Endothelial cell of umbilical vein (primary cell): ENCODE results near the gene ABR. TPM values are rescaled to one million over a fixed set of nuclear protein-coding genes. Genes with fewer than 3 reads are reported as not detected.

Experiments used
- BruUV-seq: library from RNA; stranded (reverse); fragments of 400-500 nt; replicated peaks from 2 replicates; lab custom pipeline; 2021; lab: Mats Ljungman, UMichigan
- CTCF ChIA-PET: fragments of 300-600, 350-600 bp; sonication (Branson Sonifier 250); formaldehyde crosslinking; loops from one replicate; lab custom pipeline; 2021; ENCODE audit warnings: antibody characterized with exemption, inconsistent platforms; lab: Charles Lee
- POLR2A ChIA-PET: fragments of 300-600, 350-600 bp; sonication (Branson Sonifier 250); formaldehyde crosslinking; loops from one replicate; lab custom pipeline; 2021; ENCODE audit warnings: antibody characterized with exemption, inconsistent platforms; lab: Charles Lee
- DNase-seq: peaks from one replicate; pipeline ENCODE4 v3.0.0-alpha.2; 2011; ENCODE audit warnings: low read depth, low spot score
- FAIRE-seq: peaks from 2 replicates; lab custom pipeline; 2011; peaks lifted over from hg19 to GRCh38; lab: Jason Lieb, UNC
- H2AFZ ChIP-seq: 2 replicates; pipeline ENCODE4 v1.6.0; 2012; ENCODE audit warnings: low read depth, low read length, control low read depth, inconsistent platforms
- H3K27ac ChIP-seq: 2 replicates; pipeline ENCODE4 v1.5.1; 2011; ENCODE audit warnings: low read depth, mild to moderate bottlenecking, control low read depth, low read length, moderate library complexity; ENCODE audit not compliant: insufficient read depth
- H3K27me3 ChIP-seq, 2 experiments: 2 replicates each; pipeline versions ENCODE4 v1.6.0 to v1.6.1; 2011; ENCODE audit warnings: low read length in 2 of 2, mixed read lengths in 1 of 2; ENCODE audit not compliant: control insufficient read depth in 2 of 2, insufficient read depth in 2 of 2
- H3K36me3 ChIP-seq, 2 experiments: 2 replicates in 1 of 2; 3 replicates in 1 of 2; pipeline ENCODE4 v1.5.1; 2011; ENCODE audit warnings: low read length in 2 of 2, mild to moderate bottlenecking in 1 of 2, moderate library complexity in 1 of 2; ENCODE audit not compliant: control insufficient read depth in 2 of 2, insufficient read depth in 2 of 2; ENCODE audit errors: extremely low read depth in 1 of 2
- H3K4me1 ChIP-seq: 3 replicates; pipeline ENCODE4 v1.5.1; 2011; ENCODE audit warnings: mild to moderate bottlenecking, low read length; ENCODE audit not compliant: control insufficient read depth, insufficient read depth; ENCODE audit errors: extremely low read depth
- H3K4me2 ChIP-seq: 2 replicates; pipeline ENCODE4 v1.6.1; 2011; ENCODE audit warnings: low read length, control low read depth, mixed read lengths; ENCODE audit not compliant: insufficient read depth
- H3K4me3 ChIP-seq, 3 experiments: fragments of 200-600 bp in 1 of 3; sonication (generic), shearing (Covaris generic) in 1 of 3; replicated peaks in 1 of 3; 2 replicates each; pipeline ENCODE4 v1.5.1; 2011 to 2016; ENCODE audit warnings: control low read depth in 3 of 3, low read length in 3 of 3, mild to moderate bottlenecking in 2 of 3, inconsistent platforms in 1 of 3, low read depth in 1 of 3, moderate library complexity in 1 of 3; ENCODE audit not compliant: insufficient read depth in 1 of 3
- H3K79me2 ChIP-seq: 2 replicates; pipeline ENCODE4 v1.6.0; 2012; ENCODE audit warnings: low read length, inconsistent platforms; ENCODE audit not compliant: control insufficient read depth, insufficient read depth
- H3K9ac ChIP-seq: replicated peaks from 2 replicates; pipeline ENCODE3; 2011; ENCODE audit warnings: low read length, control low read depth; ENCODE audit not compliant: insufficient read depth; ENCODE audit errors: extremely low read depth
- H3K9me1 ChIP-seq: replicated peaks from 3 replicates; pipeline ENCODE4 v1.6.0; 2011; ENCODE audit warnings: mild to moderate bottlenecking, low read length; ENCODE audit not compliant: control insufficient read depth, insufficient read depth; ENCODE audit errors: extremely low read depth
- H3K9me3 ChIP-seq: replicated peaks from 2 replicates; pipeline ENCODE4 v1.5.1; 2012; ENCODE audit warnings: low read length, inconsistent platforms; ENCODE audit not compliant: control insufficient read depth, insufficient read depth
- H4K20me1 ChIP-seq: replicated peaks from 2 replicates; pipeline ENCODE3; 2011; ENCODE audit warnings: mild to moderate bottlenecking, low read length; ENCODE audit not compliant: control insufficient read depth, insufficient read depth; ENCODE audit errors: extremely low read depth
- EZH2 ChIP-seq: IDR thresholded peaks from 2 replicates; pipeline ENCODE4 v1.6.1; 2012; ENCODE audit warnings: borderline replicate concordance, low read depth, mild to moderate bottlenecking, moderate library complexity, low read length, inconsistent platforms; ENCODE audit not compliant: severe bottlenecking
- FOS ChIP-seq: IDR thresholded peaks from 2 replicates; pipeline ENCODE4 v1.6.1; 2011; ENCODE audit warnings: mild to moderate bottlenecking, low read length, moderate library complexity, borderline replicate concordance; ENCODE audit not compliant: insufficient read depth
- GATA2 ChIP-seq: IDR thresholded peaks from 2 replicates; pipeline ENCODE4 v1.7.0; 2011; ENCODE audit warnings: low read depth, mild to moderate bottlenecking, moderate library complexity, mixed read lengths, low read length; ENCODE audit not compliant: insufficient read length, insufficient read depth
- JUN ChIP-seq: IDR thresholded peaks from 2 replicates; pipeline ENCODE4 v1.6.1; 2011; ENCODE audit warnings: borderline replicate concordance, low read depth; ENCODE audit not compliant: insufficient read length, insufficient read depth
- MYC ChIP-seq: IDR thresholded peaks from one replicate; pipeline ENCODE4 v1.6.1; 2011; ENCODE audit warnings: mild to moderate bottlenecking, low read depth, low read length
- POLR2A ChIP-seq: IDR thresholded peaks from 2 replicates; pipeline ENCODE4 v1.6.1; 2012; ENCODE audit warnings: low read depth, mild to moderate bottlenecking, control low read depth, low read length
- POLR2AphosphoS5 ChIP-seq: IDR thresholded peaks from 2 replicates; pipeline ENCODE4 v1.6.1; 2012; ENCODE audit warnings: low read depth, mild to moderate bottlenecking, control low read depth, low read length, moderate library complexity; ENCODE audit not compliant: insufficient read depth
- dilution Hi-C: fragments of 300-500 bp; cut with MboI; formaldehyde crosslinking; loops from one replicate; pipeline ENCODE4 v1.15.0; 2019; ENCODE audit warnings: low sequenced_read_pairs; ENCODE audit not compliant: extremely low pct_ligation_motif_present
- intact Hi-C: fragments of 100-400 bp; cut with micrococcal nuclease; formaldehyde crosslinking; loops from one replicate; pipeline ENCODE4 v1.10.0; 2022
- polyA plus RNA-seq, 4 experiments: library from polyadenylated mRNA; depleted of rRNA in 3 of 4; stranded (reverse) in 3 of 4; unstranded in 1 of 4; fragments of >200 nt; gene quantifications; 2 replicates each; pipeline versions ENCODE4 v1.2.1 to v1.2.3, GENCODE V29; 2011 to 2012; ENCODE audit warnings: missing spikeins in 1 of 4
- total RNA-seq: library from RNA; stranded (reverse); gene quantifications from 2 replicates; pipeline ENCODE4 v1.2.3, GENCODE V29; 2021
- TF ChIP-seq, protein P1 (sequence below), 2 donors: IDR thresholded peaks; 1 replicate in 1 of 2; 2 replicates in 1 of 2; pipeline ENCODE4 v1.5.1; 2011; ENCODE audit warnings: low read length in 2 of 2, mild to moderate bottlenecking in 2 of 2, moderate library complexity in 2 of 2, control low read depth in 1 of 2, inconsistent platforms in 1 of 2, low read depth in 1 of 2; ENCODE audit not compliant: insufficient read depth in 1 of 2; ENCODE audit errors: extremely low read depth in 1 of 2
- TF ChIP-seq, protein P2 (sequence below): IDR thresholded peaks from 2 replicates; pipeline ENCODE4 v1.6.1; 2011; ENCODE audit not compliant: insufficient read depth, insufficient read length

ABR gene
- total and polyA plus RNA-seq, 2 donors (not counting 3 experiments of a cell fraction or from before 2014, with no cell fraction given): 83.5 to 96.8 TPM

DNA sequence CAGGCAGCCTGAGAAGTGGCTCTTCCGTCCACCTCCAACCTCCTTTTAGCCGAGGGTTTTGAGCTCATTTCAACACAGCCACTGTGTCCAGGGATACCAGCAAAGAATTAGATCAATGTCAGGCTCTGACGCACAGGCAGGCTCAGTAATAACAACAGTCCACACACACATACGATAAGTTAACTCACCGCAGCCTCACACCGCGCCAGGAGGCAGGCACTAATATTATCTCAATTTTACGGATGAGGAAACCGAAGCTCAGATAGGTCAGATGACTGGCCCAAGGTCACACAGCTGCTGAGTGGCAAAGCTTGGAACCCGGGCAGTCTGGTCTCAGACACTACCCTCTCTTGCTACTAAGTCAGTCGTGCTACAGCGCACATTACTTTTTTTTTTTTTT, 22.9 kb downstream of the ABR start:
- Histone ChIP-seq H4K20me1 (no peaks in the 10 kb centered on the region), H3K36me3 (peaks cover 0 to 2% of the 10 kb centered on the region in 2 experiments), H3K27me3 (no peaks in the 10 kb centered on the region), H3K4me3 (no peak overlapping the region), H3K4me1 (no peaks in the 10 kb centered on the region), H3K9me1 (no peaks in the 10 kb centered on the region), H3K9me3 (no peaks in the 10 kb centered on the region), H3K4me2 (no peak overlapping the region), H2AFZ (no peak overlapping the region), H3K79me2 (no peaks in the 10 kb centered on the region), H3K9ac (no peak overlapping the region), H3K27ac (no peak overlapping the region)
- ChIA-PET POLR2A (no interaction called here), CTCF (interaction anchor here (0.5 to 1.6 kb wide), 6 partner anchors 9 to 323 kb away, joined by 3 to 12 read pairs (median 4); no protein-coding TSS in a partner anchor)
- DNase-seq (no peak), FAIRE-seq (no peak)
- dilution Hi-C loops (no loop called here), intact Hi-C loops (no loop called here)
- TF ChIP-seq EZH2 (no peak), GATA2 (no peak)
- TF ChIP-seq, protein P1, sequence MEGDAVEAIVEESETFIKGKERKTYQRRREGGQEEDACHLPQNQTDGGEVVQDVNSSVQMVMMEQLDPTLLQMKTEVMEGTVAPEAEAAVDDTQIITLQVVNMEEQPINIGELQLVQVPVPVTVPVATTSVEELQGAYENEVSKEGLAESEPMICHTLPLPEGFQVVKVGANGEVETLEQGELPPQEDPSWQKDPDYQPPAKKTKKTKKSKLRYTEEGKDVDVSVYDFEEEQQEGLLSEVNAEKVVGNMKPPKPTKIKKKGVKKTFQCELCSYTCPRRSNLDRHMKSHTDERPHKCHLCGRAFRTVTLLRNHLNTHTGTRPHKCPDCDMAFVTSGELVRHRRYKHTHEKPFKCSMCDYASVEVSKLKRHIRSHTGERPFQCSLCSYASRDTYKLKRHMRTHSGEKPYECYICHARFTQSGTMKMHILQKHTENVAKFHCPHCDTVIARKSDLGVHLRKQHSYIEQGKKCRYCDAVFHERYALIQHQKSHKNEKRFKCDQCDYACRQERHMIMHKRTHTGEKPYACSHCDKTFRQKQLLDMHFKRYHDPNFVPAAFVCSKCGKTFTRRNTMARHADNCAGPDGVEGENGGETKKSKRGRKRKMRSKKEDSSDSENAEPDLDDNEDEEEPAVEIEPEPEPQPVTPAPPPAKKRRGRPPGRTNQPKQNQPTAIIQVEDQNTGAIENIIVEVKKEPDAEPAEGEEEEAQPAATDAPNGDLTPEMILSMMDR (IDR thresholded peaks at IDR 0.05; ENCODE audit: extremely low read depth in 1 of 2, insufficient read depth in 1 of 2, low read depth in 1 of 2, low read length in 2 of 2): no peak
- TF ChIP-seq, protein P2, sequence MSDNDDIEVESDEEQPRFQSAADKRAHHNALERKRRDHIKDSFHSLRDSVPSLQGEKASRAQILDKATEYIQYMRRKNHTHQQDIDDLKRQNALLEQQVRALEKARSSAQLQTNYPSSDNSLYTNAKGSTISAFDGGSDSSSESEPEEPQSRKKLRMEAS: no peak
- no TSS peak for BruUV-seq

DNA sequence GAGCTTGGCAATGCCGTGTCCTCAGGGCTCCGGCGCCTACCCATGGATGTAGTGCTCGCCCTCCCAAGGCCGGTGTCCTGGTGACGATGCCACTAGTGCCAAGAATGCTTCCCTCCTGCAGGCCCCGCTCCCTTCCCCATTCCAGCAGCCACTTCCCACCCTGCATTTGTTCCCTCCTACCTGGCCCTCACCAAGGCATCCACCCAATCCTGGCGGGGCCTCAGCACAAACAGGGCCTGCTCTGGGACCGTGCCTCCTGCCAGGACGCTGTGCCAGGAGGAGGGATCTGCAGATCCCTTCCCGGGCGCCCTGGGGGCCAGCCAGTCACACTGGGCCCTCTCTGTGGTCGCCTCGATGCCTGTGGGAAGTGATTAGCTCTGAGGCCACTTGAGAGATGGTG, 25.1 kb downstream of the ABR start:
- H4K20me1 ChIP-seq: no peaks in the 10 kb centered on the region
- POLR2A ChIA-PET: no interaction called here
- no peak overlapping the region for H3K4me3 ChIP-seq
- FAIRE-seq (no peak), DNase-seq (no peak)
- no peaks in the 10 kb centered on the region for H3K79me2 ChIP-seq
- TF ChIP-seq, protein P2: no peak
- no peak for TF ChIP-seq POLR2A
- TF ChIP-seq EZH2: no peak
- no peak for TF ChIP-seq JUN
- TF ChIP-seq, protein P1 (IDR thresholded peaks at IDR 0.05; ENCODE audit: extremely low read depth in 1 of 2, insufficient read depth in 1 of 2, low read depth in 1 of 2, low read length in 2 of 2): no peak
- no peak for TF ChIP-seq POLR2AphosphoS5
- TF ChIP-seq FOS: no peak
- no peak for TF ChIP-seq GATA2
- TF ChIP-seq MYC: no peak
- H3K9me3 ChIP-seq: no peaks in the 10 kb centered on the region
- no peak overlapping the region for H3K27ac ChIP-seq
- no peak overlapping the region for H2AFZ ChIP-seq
- H3K4me2 ChIP-seq: no peak overlapping the region
- intact Hi-C loops: no loop called here
- no peaks in the 10 kb centered on the region for H3K9me1 ChIP-seq
- H3K9ac ChIP-seq: no peak overlapping the region
- no peaks in the 10 kb centered on the region for H3K4me1 ChIP-seq
- BruUV-seq: no TSS peak
- H3K36me3 ChIP-seq: peaks cover 0 to 2% of the 10 kb centered on the region in 2 experiments
- dilution Hi-C loops: no loop called here
- H3K27me3 ChIP-seq: no peaks in the 10 kb centered on the region
- CTCF ChIA-PET: interaction anchor here (1.0 to 2.0 kb wide), 3 partner anchors 11 to 96 kb away, joined by 3 to 8 read pairs (median 7); no protein-coding TSS in a partner anchor
